CD4-positive, alpha-beta memory T cell (primary cell): ENCODE data around the gene ATP11A. TPM values are rescaled to one million over a fixed set of nuclear protein-coding genes. Genes with fewer than 3 reads are reported as not detected.

ENCODE experiments used
- CTCF ChIA-PET: fragments of 350-600 bp; sonication (Branson Sonifier 250); formaldehyde crosslinking; loops from one replicate; lab custom pipeline; 2021; ENCODE audit warnings: inconsistent platforms; ENCODE audit not compliant: partially characterized antibody; lab: Charles Lee
- POLR2A ChIA-PET: fragments of 350-600 bp; sonication (Branson Sonifier 250); formaldehyde crosslinking; loops from one replicate; lab custom pipeline; 2021; ENCODE audit not compliant: partially characterized antibody; lab: Charles Lee
- DNase-seq, 5 donors: peaks; one replicate each; pipeline versions ENCODE4 v3.0.0 to v3.0.0-alpha.2; 2020 to 2022; ENCODE audit warnings: mixed read lengths in 1 of 5
- H3K27ac ChIP-seq: one replicate; pipeline ENCODE4 v1.7.0; 2013; ENCODE audit warnings: low read depth, low read length
- H3K27me3 ChIP-seq: 2 replicates; pipeline ENCODE4 v1.7.0; 2013; ENCODE audit warnings: mild to moderate bottlenecking, low read length, moderate library complexity; ENCODE audit not compliant: insufficient read depth
- H3K36me3 ChIP-seq: 2 replicates; pipeline ENCODE4 v1.7.0; 2013; ENCODE audit warnings: mild to moderate bottlenecking, low read length, moderate library complexity; ENCODE audit not compliant: insufficient read depth
- H3K4me1 ChIP-seq: 2 replicates; pipeline ENCODE4 v1.7.0; 2013; ENCODE audit warnings: mild to moderate bottlenecking, low read length, moderate library complexity; ENCODE audit not compliant: insufficient read depth
- H3K4me3 ChIP-seq, 2 donors: one replicate each; pipeline ENCODE4 v1.7.0; 2013; ENCODE audit warnings: low read length in 2 of 2, mild to moderate bottlenecking in 1 of 2
- H3K9me3 ChIP-seq, 2 donors: one replicate each; pipeline ENCODE4 v1.7.0; 2013; ENCODE audit warnings: low read length in 2 of 2, control low read depth in 1 of 2; ENCODE audit not compliant: control insufficient read depth in 1 of 2
- H3K27ac Mint-ChIP-seq, 7 donors: one replicate each; pipeline ENCODE4 v1.8.0; 2020 to 2021; ENCODE audit warnings: mixed read lengths in 7 of 7, mild to moderate bottlenecking in 6 of 7, inconsistent platforms in 3 of 7, moderate library complexity in 3 of 7
- H3K27me3 Mint-ChIP-seq, 2 donors: one replicate each; pipeline ENCODE4 v1.8.0; 2020 to 2021; ENCODE audit warnings: mixed read lengths in 2 of 2
- H3K36me3 Mint-ChIP-seq, 2 donors: one replicate each; pipeline ENCODE4 v1.8.0; 2020 to 2021; ENCODE audit warnings: mixed read lengths in 2 of 2, inconsistent platforms in 1 of 2, mild to moderate bottlenecking in 1 of 2
- H3K4me1 Mint-ChIP-seq, 4 donors: one replicate each; pipeline ENCODE4 v1.8.0; 2020 to 2021; ENCODE audit warnings: mixed read lengths in 4 of 4, mild to moderate bottlenecking in 1 of 4
- H3K4me3 Mint-ChIP-seq, 8 donors: one replicate each; pipeline ENCODE4 v1.8.0; 2020 to 2021; ENCODE audit warnings: mixed read lengths in 8 of 8, mild to moderate bottlenecking in 7 of 8, moderate library complexity in 6 of 8, inconsistent platforms in 3 of 8
- H3K9me3 Mint-ChIP-seq, 8 donors: one replicate each; pipeline ENCODE4 v1.8.0; 2020 to 2021; ENCODE audit warnings: mixed read lengths in 8 of 8, mild to moderate bottlenecking in 5 of 8, inconsistent platforms in 3 of 8, moderate library complexity in 1 of 8
- intact Hi-C: fragments of 100-400 bp; cut with micrococcal nuclease; formaldehyde crosslinking; loops from one replicate; pipeline ENCODE4 v1.15.1; 2023
- polyA plus RNA-seq, 2 donors: library from polyadenylated mRNA; unstranded; fragments of 300-500 nt; fragmentation: Illumina TruSeq; gene quantifications; one replicate each; pipeline ENCODE4 v1.2.3, GENCODE V29; 2021
- total RNA-seq, 2 experiments: library from RNA; stranded (reverse); gene quantifications; one replicate each; pipeline ENCODE4 v1.2.3, GENCODE V29; 2021

ATP11A gene
- total and polyA plus RNA-seq, 4 experiments from 2014 or later, result 1.1 to 50.5 (median 30.7) TPM

GRCh38 chr13:112897956-112898620, 208.2 kb downstream of the ATP11A start:
- peaks cover under 1 to 8% (median 3%) of the 10 kb centered on the region in 4 donors for H3K4me1 Mint-ChIP-seq
- no peaks in the 10 kb centered on the region for H3K36me3 Mint-ChIP-seq
- H3K9me3 Mint-ChIP-seq, result no peaks in the 10 kb centered on the region
- Histone ChIP-seq H3K27ac (no peak overlapping the region), H3K4me1 (peaks cover 10% of the 10 kb centered on the region), H3K4me3 (no peak overlapping the region), H3K9me3 (no peaks in the 10 kb centered on the region), H3K36me3 (no peaks in the 10 kb centered on the region), H3K27me3 (peaks cover 10% of the 10 kb centered on the region)
- intact Hi-C loops, result no loop called here
- H3K4me3 Mint-ChIP-seq, result no peak overlapping the region
- DNase-seq, result no peak
- ChIA-PET POLR2A (no interaction called here), CTCF (no interaction called here)
- peaks cover 9 to 14% of the 10 kb centered on the region in 2 donors for H3K27me3 Mint-ChIP-seq
- no peak overlapping the region for H3K27ac Mint-ChIP-seq

GRCh38 chr13:112898621-112899280, 208.9 kb downstream of the ATP11A start:
- no peaks in the 10 kb centered on the region for H3K36me3 ChIP-seq
- Mint-ChIP-seq H3K27ac (no peak overlapping the region), H3K4me1 (peaks cover 0 to 8% (median 2%) of the 10 kb centered on the region in 4 donors), H3K36me3 (no peaks in the 10 kb centered on the region), H3K4me3 (no peak overlapping the region), H3K9me3 (peaks cover 0 to 6% (median 0%) of the 10 kb centered on the region in 8 donors), H3K27me3 (peaks cover 9 to 14% of the 10 kb centered on the region in 2 donors)
- intact Hi-C loops, result no loop called here
- ChIA-PET CTCF (no interaction called here), POLR2A (no interaction called here)
- peaks cover 10% of the 10 kb centered on the region for H3K27me3 ChIP-seq
- no peaks in the 10 kb centered on the region for H3K9me3 ChIP-seq
- no peak overlapping the region for H3K4me3 ChIP-seq
- H3K27ac ChIP-seq, result no peak overlapping the region
- H3K4me1 ChIP-seq, result peaks cover 10% of the 10 kb centered on the region
- no peak for DNase-seq

GRCh38 chr13:112899281-112900225, 209.7 kb downstream of the ATP11A start:
- intact Hi-C loops, result no loop called here
- Histone ChIP-seq H3K4me3 (no peak overlapping the region), H3K27me3 (peaks cover 10% of the 10 kb centered on the region), H3K27ac (no peak overlapping the region), H3K9me3 (no peaks in the 10 kb centered on the region), H3K4me1 (peaks cover 9% of the 10 kb centered on the region), H3K36me3 (no peaks in the 10 kb centered on the region)
- H3K4me1 Mint-ChIP-seq, result peaks cover 0 to 8% (median 2%) of the 10 kb centered on the region in 4 donors
- H3K9me3 Mint-ChIP-seq, result peaks cover 0 to 6% (median 0%) of the 10 kb centered on the region in 8 donors
- peaks cover 9 to 14% of the 10 kb centered on the region in 2 donors for H3K27me3 Mint-ChIP-seq
- DNase-seq, result no peak
- ChIA-PET POLR2A (no interaction called here), CTCF (no interaction called here)
- no peaks in the 10 kb centered on the region for H3K36me3 Mint-ChIP-seq
- H3K4me3 Mint-ChIP-seq, result no peak overlapping the region
- no peak overlapping the region for H3K27ac Mint-ChIP-seq

GRCh38 chr13:112900226-112900600, 210.4 kb downstream of the ATP11A start:
- Histone ChIP-seq H3K36me3 (no peaks in the 10 kb centered on the region), H3K27me3 (peaks cover 4% of the 10 kb centered on the region), H3K4me3 (no peak overlapping the region), H3K9me3 (no peaks in the 10 kb centered on the region), H3K27ac (no peak overlapping the region), H3K4me1 (peaks cover 3% of the 10 kb centered on the region)
- Mint-ChIP-seq H3K4me1 (peaks cover 0 to 8% (median 1%) of the 10 kb centered on the region in 4 donors), H3K9me3 (peaks cover 0 to 10% (median 4%) of the 10 kb centered on the region in 8 donors), H3K27me3 (peaks cover 9 to 13% of the 10 kb centered on the region in 2 donors), H3K36me3 (no peaks in the 10 kb centered on the region), H3K4me3 (no peak overlapping the region), H3K27ac (no peak overlapping the region)
- intact Hi-C loops, result no loop called here
- no peak for DNase-seq
- ChIA-PET CTCF (no interaction called here), POLR2A (no interaction called here)

- Histone ChIP-seq H3K9me3 (peaks cover 0 to 2% of the 10 kb centered on the region in 2 donors), H3K36me3 (no peaks in the 10 kb centered on the region), H3K27me3 (no peaks in the 10 kb centered on the region), H3K4me1 (no peaks in the 10 kb centered on the region), H3K4me3 (no peak overlapping the region), H3K27ac (no peak overlapping the region)
- Mint-ChIP-seq H3K27ac (no peak overlapping the region), H3K9me3 (peaks cover 0 to 11% (median 8%) of the 10 kb centered on the region in 8 donors), H3K4me3 (no peak overlapping the region), H3K36me3 (no peaks in the 10 kb centered on the region), H3K27me3 (peaks cover 9 to 11% of the 10 kb centered on the region in 2 donors), H3K4me1 (peaks cover 0 to 8% (median 0%) of the 10 kb centered on the region in 4 donors)
- intact Hi-C loops, result no loop called here
- ChIA-PET CTCF (no interaction called here), POLR2A (no interaction called here)
- no peak for DNase-seq
Observed at GRCh38 chr13:112900691-112901091, 210.9 kb downstream of the ATP11A start.

- intact Hi-C loops, result no loop called here
- Mint-ChIP-seq H3K4me3 (no peak overlapping the region), H3K27me3 (peaks cover 5 to 6% of the 10 kb centered on the region in 2 donors), H3K36me3 (no peaks in the 10 kb centered on the region), H3K27ac (no peak overlapping the region), H3K4me1 (no peaks in the 10 kb centered on the region), H3K9me3 (peaks cover 0 to 14% (median 8%) of the 10 kb centered on the region in 8 donors)
- Histone ChIP-seq H3K4me3 (no peak overlapping the region), H3K36me3 (no peaks in the 10 kb centered on the region), H3K27me3 (no peaks in the 10 kb centered on the region), H3K9me3 (peaks cover 0 to 2% of the 10 kb centered on the region in 2 donors), H3K4me1 (no peaks in the 10 kb centered on the region), H3K27ac (no peak overlapping the region)
- ChIA-PET POLR2A (no interaction called here), CTCF (no interaction called here)
- DNase-seq, result no peak
Observed at GRCh38 chr13:112902101-112902651, 212.3 kb downstream of the ATP11A start.
